H1 (cell line): ENCODE results near the gene TDRD12. TPM values are rescaled to one million over a fixed set of nuclear protein-coding genes. Genes with fewer than 3 reads are reported as not detected.
"Not testable (repeated sequence)": the region's sequence is repeated elsewhere in the genome, so short reads cannot be mapped to it uniquely, and the experiment has no call there.

Source experiments
- CTCF ChIA-PET: fragments of 300-600 bp; sonication (Branson Sonifier 250); formaldehyde crosslinking; loops from one replicate; lab custom pipeline; 2021; ENCODE audit not compliant: partially characterized antibody; lab: Charles Lee
- POLR2A ChIA-PET: fragments of 300-600 bp; sonication (Branson Sonifier 250); formaldehyde crosslinking; loops from one replicate; lab custom pipeline; 2021; ENCODE audit warnings: inconsistent platforms; ENCODE audit not compliant: partially characterized antibody; lab: Charles Lee
- DNase-seq, 2 experiments: peaks; one replicate each; pipeline versions ENCODE4 v3.0.0 to v3.0.0-alpha.2; 2010 to 2022; ENCODE audit warnings: low spot score in 2 of 2, low read depth in 1 of 2, mixed read lengths in 1 of 2
- FAIRE-seq: peaks from 2 replicates; lab custom pipeline; 2011; peaks lifted over from hg19 to GRCh38; lab: Jason Lieb, UNC
- H2AFZ ChIP-seq: 2 replicates; pipeline ENCODE4 v1.8.1; 2012; ENCODE audit warnings: low read length, inconsistent platforms
- H2AK5ac ChIP-seq: 2 replicates; pipeline ENCODE4 v1.6.1; 2013; ENCODE audit warnings: low read depth, low read length
- H2BK120ac ChIP-seq: replicated peaks from 2 replicates; pipeline ENCODE3; 2013; ENCODE audit warnings: low read depth, low read length, inconsistent platforms
- H2BK12ac ChIP-seq: 2 replicates; pipeline ENCODE4 v1.6.1; 2013; ENCODE audit warnings: low read depth, low read length
- H2BK15ac ChIP-seq: 2 replicates; pipeline ENCODE4 v1.6.1; 2013; ENCODE audit warnings: low read length
- H2BK20ac ChIP-seq: 2 replicates; pipeline ENCODE4 v1.6.1; 2013; ENCODE audit warnings: low read length
- H2BK5ac ChIP-seq: 2 replicates; pipeline ENCODE4 v1.6.1; 2013; ENCODE audit warnings: low read depth, low read length
- H3K14ac ChIP-seq: 2 replicates; pipeline ENCODE4 v1.6.1; 2013; ENCODE audit warnings: inconsistent platforms; ENCODE audit not compliant: insufficient read length
- H3K18ac ChIP-seq: 2 replicates; pipeline ENCODE4 v1.6.1; 2013; ENCODE audit warnings: low read length; ENCODE audit errors: extremely low read depth
- H3K23ac ChIP-seq: 2 replicates; pipeline ENCODE4 v1.6.1; 2013; ENCODE audit warnings: inconsistent platforms; ENCODE audit not compliant: insufficient read length
- H3K23me2 ChIP-seq: 2 replicates; pipeline ENCODE4 v1.6.1; 2013; ENCODE audit warnings: low read depth, low read length
- H3K27ac ChIP-seq: 2 replicates; pipeline ENCODE4 v1.6.1; 2011; ENCODE audit warnings: low read depth, low read length, inconsistent platforms
- H3K27me3 ChIP-seq, 4 experiments: replicated peaks in 1 of 4; 1 replicate in 1 of 4; 2 replicates in 3 of 4; pipeline versions ENCODE4 v1.6.1 to v1.8.1; 2011 to 2013; ENCODE audit warnings: low read length in 3 of 4, mild to moderate bottlenecking in 3 of 4, inconsistent platforms in 2 of 4, mixed read lengths in 2 of 4, moderate library complexity in 1 of 4; ENCODE audit not compliant: control insufficient read depth in 3 of 4, insufficient read depth in 3 of 4; ENCODE audit errors: extremely low read depth in 1 of 4
- H3K36me3 ChIP-seq, 4 experiments: 2 replicates each; pipeline versions ENCODE4 v1.6.1 to v1.8.1; 2011 to 2013; ENCODE audit warnings: mild to moderate bottlenecking in 4 of 4, low read length in 3 of 4, moderate library complexity in 2 of 4, control low read depth in 1 of 4, inconsistent platforms in 1 of 4; ENCODE audit not compliant: insufficient read depth in 4 of 4, control insufficient read depth in 2 of 4
- H3K4ac ChIP-seq: replicated peaks from 2 replicates; pipeline ENCODE3; 2013; ENCODE audit warnings: low read length, low read depth, mixed read lengths, inconsistent platforms; ENCODE audit not compliant: insufficient read length
- H3K4me1 ChIP-seq, 4 experiments: replicated peaks in 1 of 4; 1 replicate in 1 of 4; 2 replicates in 3 of 4; pipeline versions ENCODE4 v1.6.1 to v1.8.1; 2011 to 2013; ENCODE audit warnings: low read length in 3 of 4, inconsistent platforms in 2 of 4, mixed read lengths in 1 of 4; ENCODE audit not compliant: insufficient read depth in 4 of 4, control insufficient read depth in 3 of 4
- H3K4me2 ChIP-seq, 2 experiments: 2 replicates each; pipeline versions ENCODE4 v1.6.1 to v1.8.1; 2011 to 2013; ENCODE audit warnings: low read depth in 2 of 2, low read length in 2 of 2, control low read depth in 1 of 2, inconsistent platforms in 1 of 2, mild to moderate bottlenecking in 1 of 2; ENCODE audit not compliant: insufficient read depth in 1 of 2
- H3K4me3 ChIP-seq, 4 experiments: fragments of 200-600, 300-600 bp in 1 of 4; sonication (generic), shearing (Covaris generic), sonication (Bioruptor Twin) in 1 of 4; 2 replicates each; pipeline versions ENCODE4 v1.5.1 to v1.8.1; 2011 to 2016; ENCODE audit warnings: low read length in 4 of 4, low read depth in 3 of 4, control low read depth in 2 of 4, inconsistent platforms in 2 of 4, mild to moderate bottlenecking in 2 of 4, mixed read lengths in 1 of 4, moderate library complexity in 1 of 4; ENCODE audit not compliant: insufficient read depth in 2 of 4; ENCODE audit errors: extremely low read depth in 1 of 4
- H3K56ac ChIP-seq: replicated peaks from 2 replicates; pipeline ENCODE3; 2013; ENCODE audit warnings: low read depth, mild to moderate bottlenecking, mixed read lengths, low read length, inconsistent platforms; ENCODE audit not compliant: insufficient read length
- H3K79me1 ChIP-seq: 2 replicates; pipeline ENCODE4 v1.6.1; 2013; ENCODE audit warnings: low read depth, low read length, control low read depth
- H3K79me2 ChIP-seq, 2 experiments: 2 replicates each; pipeline versions ENCODE4 v1.6.1 to v1.8.1; 2012 to 2013; ENCODE audit warnings: low read length in 2 of 2, mild to moderate bottlenecking in 2 of 2, inconsistent platforms in 1 of 2; ENCODE audit not compliant: insufficient read depth in 2 of 2, control insufficient read depth in 1 of 2
- H3K9ac ChIP-seq, 4 experiments: replicated peaks in 1 of 4; 1 replicate in 1 of 4; 2 replicates in 3 of 4; pipeline versions ENCODE4 v1.6.1 to v1.8.1; 2011 to 2013; ENCODE audit warnings: low read depth in 3 of 4, low read length in 3 of 4, control low read depth in 2 of 4, mild to moderate bottlenecking in 2 of 4, moderate library complexity in 2 of 4, inconsistent platforms in 1 of 4; ENCODE audit errors: extremely low read depth in 1 of 4
- H3K9me3 ChIP-seq, 2 experiments: 2 replicates each; pipeline versions ENCODE4 v1.6.1 to v1.8.1; 2012 to 2013; ENCODE audit warnings: mild to moderate bottlenecking in 2 of 2, moderate library complexity in 2 of 2, control low read depth in 1 of 2, inconsistent platforms in 1 of 2, low read depth in 1 of 2, low read length in 1 of 2, mixed read lengths in 1 of 2; ENCODE audit not compliant: insufficient read depth in 2 of 2
- H4K20me1 ChIP-seq, 2 experiments: replicated peaks in 1 of 2; 2 replicates each; pipeline versions ENCODE3 to v1.8.1; 2011 to 2013; ENCODE audit warnings: inconsistent platforms in 2 of 2, low read length in 2 of 2, mild to moderate bottlenecking in 1 of 2; ENCODE audit not compliant: insufficient read depth in 2 of 2, control insufficient read depth in 1 of 2
- H4K5ac ChIP-seq: 2 replicates; pipeline ENCODE4 v1.6.1; 2013; ENCODE audit warnings: low read length, low read depth, mixed read lengths, inconsistent platforms; ENCODE audit not compliant: insufficient read length
- H4K8ac ChIP-seq: 2 replicates; pipeline ENCODE4 v1.8.0; 2013; ENCODE audit warnings: mild to moderate bottlenecking, moderate library complexity, low read length, inconsistent platforms; ENCODE audit not compliant: insufficient read depth; ENCODE audit errors: extremely low read depth
- H4K91ac ChIP-seq: replicated peaks from 2 replicates; pipeline ENCODE3; 2013; ENCODE audit warnings: low read length, mixed read lengths, inconsistent platforms; ENCODE audit not compliant: insufficient read length
- WGBS, 2 experiments: shearing (Covaris generic) in 1 of 2; methylation state at CpG; one replicate each; pipeline versions ENCODE4 v1.1.6 to v1.1.7; 2013 to 2015; ENCODE audit warnings: low lambda C conversion rate in 2 of 2, mixed read lengths in 2 of 2, inconsistent platforms in 1 of 2, low coverage in 1 of 2, missing lambda C conversion rate in 1 of 2; ENCODE audit not compliant: insufficient replicate concordance in 2 of 2, insufficient coverage in 1 of 2, insufficient read length in 1 of 2; ENCODE audit errors: extremely low coverage in 1 of 2, missing lambda C conversion rate in 1 of 2; 5-methylcytosine and 5-hydroxymethylcytosine counted together
- polyA plus RNA-seq, 7 experiments: library from polyadenylated mRNA; depleted of rRNA in 3 of 7; stranded (reverse) in 5 of 7; unstranded in 2 of 7; fragments of >200 nt in 5 of 7; fragments of 200-250 nt in 2 of 7; gene quantifications; 1 replicate in 5 of 7; 2 replicates in 1 of 7; 4 replicates in 1 of 7; pipeline versions ENCODE4 v1.2.1 to v1.2.3, GENCODE V29; 2011 to 2013; ENCODE audit warnings: missing spikeins in 2 of 7, mixed read lengths in 2 of 7
- total RNA-seq: library from RNA; stranded (reverse); fragmentation: NEBNext Ultra II Directional; extraction: Animal tissue kit (Norgen Biotek cat#: 25700); gene quantifications from 2 replicates; pipeline ENCODE4 v1.2.1, GENCODE V29; 2021

Gene TDRD12
- total and polyA plus RNA-seq, 2 of the 8 experiments (the other 6 are each of a cell fraction or from before 2014, with no cell fraction given) = 0.39 to 0.88 TPM

GRCh38 chr19:32695506-32695905, 24.1 kb upstream of the TDRD12 start:
- H2BK20ac ChIP-seq, H3K23me2 ChIP-seq, H2BK15ac ChIP-seq, POLR2A ChIA-PET, H3K14ac ChIP-seq, H3K4ac ChIP-seq, H4K20me1 ChIP-seq, H3K23ac ChIP-seq, H2BK12ac ChIP-seq, H3K4me2 ChIP-seq, H3K36me3 ChIP-seq, H2AFZ ChIP-seq, H2BK5ac ChIP-seq, H2AK5ac ChIP-seq, H2BK120ac ChIP-seq, CTCF ChIA-PET, H3K4me3 ChIP-seq, DNase-seq, H3K27ac ChIP-seq, H3K18ac ChIP-seq, H3K9ac ChIP-seq, H4K91ac ChIP-seq, H4K8ac ChIP-seq, FAIRE-seq, H3K4me1 ChIP-seq, H3K56ac ChIP-seq, H4K5ac ChIP-seq, H3K79me1 ChIP-seq, H3K9me3 ChIP-seq, H3K79me2 ChIP-seq: not testable (repeated sequence)
- H3K27me3 ChIP-seq = peaks cover 0 to 21% (median 10%) of the 10 kb centered on the region in 4 experiments; a peak in 6 of 7 replicates
- WGBS, 2 experiments = 74% methylated on average over 6 of the region's 6 CpGs; no CpG with 5 or more reads in 1 of the 2 experiments

GRCh38 chr19:32696771-32697170, 22.8 kb upstream of the TDRD12 start:
- H3K23me2 ChIP-seq, FAIRE-seq, H2BK15ac ChIP-seq, H3K14ac ChIP-seq, H4K20me1 ChIP-seq, H3K4ac ChIP-seq, H3K27ac ChIP-seq, POLR2A ChIA-PET, H3K4me1 ChIP-seq, H3K9me3 ChIP-seq, H2AFZ ChIP-seq, H4K8ac ChIP-seq, H3K56ac ChIP-seq, H2BK120ac ChIP-seq, H3K79me1 ChIP-seq, H4K5ac ChIP-seq, H3K18ac ChIP-seq, H2BK20ac ChIP-seq, H3K79me2 ChIP-seq, H3K9ac ChIP-seq, H3K4me3 ChIP-seq, H3K36me3 ChIP-seq, H2AK5ac ChIP-seq, H4K91ac ChIP-seq, H2BK12ac ChIP-seq, DNase-seq, H3K4me2 ChIP-seq, H2BK5ac ChIP-seq, H3K23ac ChIP-seq: not testable (repeated sequence)
- 74% methylated on average over 3 of the region's 3 CpGs; no CpG with 5 or more reads in 1 of the 2 experiments for WGBS, 2 experiments
- peaks cover 0 to 15% (median 7%) of the 10 kb centered on the region in 4 experiments; a peak in 6 of 7 replicates for H3K27me3 ChIP-seq
- CTCF ChIA-PET = interaction anchor here (1.3 kb wide), 1 partner anchor 10 kb away, joined by 3 read pairs; no protein-coding TSS in a partner anchor
